ENCODE results near the gene SELENON.
"Not testable (repeated sequence)": the region's sequence is repeated elsewhere in the genome, so short reads cannot be mapped to it uniquely, and the experiment has no call there.

SELENON gene

GRCh38 chr1:25831569-25832196, 31.7 kb downstream of the SELENON start:
- DNase-seq: no peak

DNA sequence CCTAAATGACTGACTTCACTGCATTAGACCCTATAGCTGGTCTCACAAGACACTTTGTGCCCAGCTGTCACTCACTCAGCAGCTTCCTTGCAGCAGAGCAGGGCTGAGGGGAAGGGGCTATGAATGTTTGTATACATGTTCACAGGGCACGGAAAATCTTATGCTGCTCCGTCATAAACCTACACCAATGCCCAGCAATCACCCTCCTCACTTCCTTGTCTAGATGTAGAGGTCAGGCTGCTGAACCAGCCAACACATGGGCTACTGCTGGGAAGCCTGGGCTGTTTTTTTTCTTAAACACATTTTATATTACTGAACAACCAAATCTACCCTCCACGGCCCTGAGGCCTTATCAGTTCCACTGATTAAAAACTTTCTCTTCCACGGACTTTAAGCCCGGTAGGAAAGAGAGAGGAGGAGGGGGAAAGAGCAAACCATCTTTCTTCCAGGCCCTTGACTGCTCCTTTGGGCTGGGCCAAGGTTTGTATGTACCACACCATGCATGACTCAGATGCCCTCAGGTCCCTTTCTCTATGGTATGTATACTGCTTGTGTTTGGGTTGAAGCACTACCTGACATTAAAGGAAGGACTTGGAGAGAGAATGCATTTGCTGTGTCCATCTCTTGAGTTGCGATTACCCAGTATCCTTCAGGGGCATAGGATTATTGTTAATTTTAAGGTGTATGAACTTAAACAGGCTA, 32.5 kb downstream of the SELENON start:
- DNase-seq: no peak

DNA sequence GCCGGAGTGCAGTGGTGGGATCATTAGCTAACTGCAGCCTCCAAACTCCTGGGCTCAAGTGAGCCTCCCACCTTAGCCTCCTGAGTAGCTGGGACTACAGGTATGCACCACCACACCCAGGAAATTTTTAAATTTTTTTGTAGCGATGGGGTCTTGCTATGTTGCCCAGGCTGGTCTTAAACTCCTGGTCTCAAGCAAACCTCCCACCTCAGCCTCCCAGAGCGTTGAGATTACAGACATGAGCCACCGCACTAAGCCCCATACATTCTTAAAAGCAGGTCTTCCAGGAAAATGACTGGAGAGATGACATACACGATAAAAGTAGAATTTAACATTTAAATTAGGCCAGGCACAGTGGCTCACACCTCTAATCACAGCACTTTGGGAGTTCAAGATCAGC, 33.2 kb downstream of the SELENON start:
- DNase-seq: no peak

DNA sequence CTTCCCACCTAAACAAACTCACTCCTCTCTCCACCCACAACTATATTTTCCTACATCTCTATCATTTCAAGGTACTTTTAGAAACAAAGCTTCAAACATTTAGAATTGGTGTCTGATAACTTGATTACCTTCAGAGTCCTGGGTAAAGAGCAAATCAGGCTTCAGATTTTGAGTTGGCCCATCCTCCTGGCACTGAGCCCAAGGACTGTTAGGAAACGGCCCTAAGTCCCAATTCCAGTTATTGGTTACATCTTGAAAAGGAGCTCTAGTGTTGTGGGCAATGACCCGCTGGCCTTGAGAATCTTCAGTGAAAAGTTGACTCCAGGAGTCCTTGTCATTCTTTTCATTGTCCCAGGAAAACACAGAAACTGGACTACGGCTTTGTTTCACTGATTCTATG, 34.9 kb downstream of the SELENON start:
- DNase-seq: no peak

- DNase-seq: no peak
Measured at GRCh38 chr1:25836695-25837094, 36.7 kb downstream of the SELENON start.

GRCh38 chr1:25837262-25837875, 37.4 kb downstream of the SELENON start:
- no peak for DNase-seq

DNA sequence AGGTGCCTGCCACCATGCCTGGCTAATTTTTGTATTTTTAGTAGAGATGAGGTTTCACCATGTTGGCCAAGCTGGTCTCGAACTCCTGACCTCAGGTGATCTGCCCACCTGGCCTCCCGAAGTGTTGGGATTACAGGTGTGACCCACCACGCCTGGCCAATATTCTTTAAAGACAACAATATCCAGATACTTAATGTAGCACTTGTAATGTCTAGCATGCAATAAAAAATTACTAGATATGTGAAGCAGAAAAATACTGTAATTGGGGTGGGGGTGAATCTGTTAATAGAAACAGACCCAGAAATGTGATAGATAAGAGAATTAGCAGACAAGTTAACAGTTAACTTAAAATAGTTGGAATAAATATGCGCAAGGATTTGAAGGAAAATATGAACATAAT, 39.8 kb downstream of the SELENON start:
- not testable (repeated sequence) for DNase-seq

DNA sequence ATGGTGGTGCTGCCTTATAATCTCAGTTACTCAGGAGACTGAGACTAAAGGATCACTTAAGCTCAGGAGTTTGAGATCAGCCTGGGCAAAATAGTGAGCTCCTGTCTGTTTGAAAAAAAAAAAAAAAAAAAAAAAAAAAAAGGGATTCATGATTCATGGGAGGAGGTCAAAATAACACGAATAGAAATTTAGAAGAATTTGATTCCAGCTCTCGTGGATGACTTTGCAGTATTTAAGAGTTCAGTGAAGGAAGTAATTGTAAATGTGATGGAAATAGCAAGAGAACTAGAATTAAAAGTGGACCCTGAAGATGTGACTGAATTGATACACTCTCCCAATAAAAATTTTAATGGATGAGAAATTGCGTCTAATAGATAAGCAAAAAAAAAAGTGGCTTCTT, 43.5 kb downstream of the SELENON start:
- no peak for DNase-seq

GRCh38 chr1:25844536-25845337, 44.7 kb downstream of the SELENON start:
- DNase-seq: no peak

DNA sequence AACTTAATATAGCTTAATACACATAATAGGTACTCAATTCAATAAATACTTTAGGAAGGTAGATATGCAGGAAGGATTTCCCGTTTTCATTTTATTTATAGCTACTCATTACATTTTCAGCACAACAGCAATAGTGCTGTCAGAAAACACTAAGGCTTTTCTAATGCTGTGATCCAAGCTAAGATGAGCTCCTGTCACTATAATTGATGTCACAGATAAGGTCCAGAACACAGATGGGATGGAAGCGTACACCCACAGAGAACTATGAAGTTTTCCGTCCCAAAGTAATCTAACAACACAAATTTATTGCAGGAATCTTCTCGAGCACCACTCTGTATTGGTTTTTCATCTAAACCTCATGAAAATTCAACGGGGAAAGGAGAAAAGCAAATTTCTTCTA, 45.7 kb downstream of the SELENON start:
- DNase-seq: no peak

- no peak for DNase-seq
Measured at GRCh38 chr1:25847929-25848328, 47.9 kb downstream of the SELENON start.

DNA sequence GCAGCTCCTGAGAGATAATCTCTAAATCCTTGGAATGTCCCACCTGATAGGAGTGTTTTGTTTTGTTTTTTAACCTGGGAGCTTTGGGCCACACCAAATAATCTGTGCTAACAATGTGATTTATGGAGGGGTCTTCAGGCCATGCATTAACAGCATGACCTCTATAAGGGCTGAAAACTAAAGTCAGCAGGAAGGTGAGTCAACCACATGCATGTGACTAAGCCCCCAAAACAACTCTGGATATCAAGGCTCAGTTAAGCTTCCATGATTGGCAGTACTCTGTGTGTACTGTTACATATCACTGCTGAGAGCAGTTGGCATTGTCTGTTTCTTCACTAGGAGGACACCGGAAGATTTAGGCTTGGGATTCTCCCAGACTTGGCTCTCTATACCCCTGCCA, 48.5 kb downstream of the SELENON start:
- DNase-seq: no peak

DNA sequence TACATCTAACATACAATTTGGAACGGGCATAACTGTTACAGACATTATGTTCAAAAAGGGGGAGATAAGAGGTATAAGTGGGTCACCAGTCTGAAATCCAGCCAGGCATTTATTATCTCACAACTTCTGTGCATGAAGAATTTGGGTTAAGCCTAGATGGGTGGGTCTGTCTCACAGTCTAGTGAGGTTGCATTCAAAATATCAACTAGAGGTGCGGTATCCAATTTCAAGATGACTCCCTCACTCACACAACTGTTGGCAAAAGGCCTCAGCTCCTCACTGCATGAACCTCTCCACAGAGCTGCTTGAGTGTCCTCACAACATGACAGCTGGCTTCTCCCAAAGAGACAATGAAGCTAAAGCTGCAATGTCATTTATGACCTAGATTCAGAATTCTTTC, 54.6 kb downstream of the SELENON start:
- no peak for DNase-seq

DNA sequence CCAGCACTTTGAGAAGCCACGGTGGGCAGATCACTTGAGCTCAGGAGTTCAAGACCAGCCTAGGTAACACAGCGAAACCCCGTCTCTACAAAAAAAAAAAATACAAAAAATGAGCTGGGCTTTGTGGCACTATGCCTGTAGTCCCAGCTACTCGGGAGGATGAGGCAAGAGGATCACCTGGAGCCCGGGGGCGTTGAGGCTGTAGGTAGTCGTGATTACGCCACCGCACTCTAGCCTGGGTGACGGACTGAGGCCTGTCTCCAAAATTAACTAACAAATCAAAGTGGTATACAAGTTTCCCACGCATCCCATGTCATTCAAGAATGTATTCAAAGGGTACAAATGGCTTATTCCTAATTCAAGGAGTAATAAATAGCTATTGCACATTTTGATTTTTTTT, 56.9 kb downstream of the SELENON start:
- DNase-seq: no peak

- DNase-seq: no peak
Measured at GRCh38 chr1:25858494-25858893, 58.5 kb downstream of the SELENON start.

GRCh38 chr1:25858906-25859789, 59.2 kb downstream of the SELENON start, which contains the start of gene AUNIP:
Gene AUNIP (minus strand): TSS chr1:25859457. CDS start chr1:25859357, 100 bp downstream.
- DNase-seq: peak; percentile 87

- DNase-seq: no peak
Measured at GRCh38 chr1:25861316-25862286, 61.6 kb downstream of the SELENON start.

DNA sequence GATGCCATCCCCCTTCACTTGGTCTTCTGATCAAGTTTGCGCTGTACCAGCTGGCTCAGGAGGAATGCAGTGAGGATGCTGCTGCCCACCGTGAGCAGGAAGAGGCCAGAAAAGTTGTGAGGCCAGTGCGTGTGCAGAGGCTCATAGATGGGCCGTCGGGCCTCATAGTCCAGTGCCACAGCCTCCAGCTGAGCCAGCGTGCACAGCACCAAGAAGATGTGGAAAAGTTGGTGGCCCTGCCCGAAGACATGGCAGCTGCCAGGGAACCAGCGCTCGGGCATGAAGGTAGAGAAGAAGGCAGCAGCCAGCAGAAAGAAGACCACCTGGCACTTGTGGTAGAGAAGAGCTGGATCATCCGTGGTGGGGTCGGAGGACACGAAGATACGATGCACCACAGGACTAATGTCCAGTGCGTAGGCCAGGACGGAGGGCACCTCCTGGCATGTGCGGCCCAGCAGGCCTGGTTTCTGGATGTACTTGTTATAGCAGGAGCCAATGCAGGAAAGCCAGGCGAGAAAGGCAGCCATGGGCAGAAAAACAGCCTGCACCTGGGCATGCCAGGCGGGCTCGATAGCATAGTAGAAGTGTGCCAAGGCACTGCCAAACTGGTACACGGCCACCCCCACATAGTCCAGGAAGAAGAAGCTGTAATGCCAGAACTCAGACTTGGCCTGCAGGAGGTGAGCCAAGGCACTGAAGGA, 62.9 kb downstream of the SELENON start:
- DNase-seq: no peak

GRCh38 chr1:25863486-25864262, 63.7 kb downstream of the SELENON start:
- DNase-seq: no peak

- no peak for DNase-seq
Measured at GRCh38 chr1:25864434-25864833, 64.4 kb downstream of the SELENON start.

Measured in central memory CD4-positive, alpha-beta T cell (primary cell).